NB4 (cell line): ENCODE measurements around the gene OR7G1.

ENCODE experiments used
- MYC ChIP-seq: IDR thresholded peaks from 2 replicates; pipeline ENCODE4 v1.6.1; 2011; ENCODE audit warnings: low read depth, low read length
- POLR2A ChIP-seq: IDR thresholded peaks from 2 replicates; pipeline ENCODE4 v1.6.1; 2011; ENCODE audit warnings: mild to moderate bottlenecking; ENCODE audit not compliant: insufficient read length; ENCODE audit errors: extremely low read depth
- TF ChIP-seq, protein P1 (sequence below): IDR thresholded peaks from one replicate; pipeline ENCODE4 v1.5.1; 2012; ENCODE audit warnings: low read depth, low read length
- TF ChIP-seq, protein P2 (sequence below): IDR thresholded peaks from 2 replicates; pipeline ENCODE4 v1.6.1; 2011; ENCODE audit warnings: low read depth, low read length

DNA sequence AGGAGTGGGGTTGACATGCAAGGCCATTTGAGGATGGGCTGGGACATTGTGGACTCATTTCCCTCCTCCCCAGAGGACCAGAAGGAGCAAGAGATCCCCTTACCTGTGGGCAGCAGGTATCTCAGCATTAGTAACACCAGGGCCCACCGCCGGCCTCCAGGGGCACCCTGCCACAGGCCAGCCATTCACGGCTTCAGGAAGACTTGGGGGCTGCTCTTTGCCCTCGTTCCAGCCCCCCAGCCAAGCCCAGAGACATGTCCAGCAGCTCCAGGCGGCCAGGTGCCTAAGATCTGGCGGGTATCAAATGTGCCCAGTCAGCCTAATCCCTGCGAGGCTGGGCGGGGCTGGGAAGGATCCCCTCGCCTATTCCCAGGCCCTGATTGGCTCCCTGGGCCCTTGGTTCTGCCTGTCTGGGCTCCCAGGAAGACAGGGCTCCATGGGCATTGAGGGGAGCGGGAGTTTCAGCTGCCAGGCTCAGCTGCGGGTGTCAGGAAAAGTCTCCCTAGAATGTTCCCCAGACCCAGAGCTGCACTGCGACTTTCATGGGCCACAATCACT lies 50.0 kb downstream of the OR7G1 start:
- no peak for TF ChIP-seq POLR2A
- TF ChIP-seq, protein P1, sequence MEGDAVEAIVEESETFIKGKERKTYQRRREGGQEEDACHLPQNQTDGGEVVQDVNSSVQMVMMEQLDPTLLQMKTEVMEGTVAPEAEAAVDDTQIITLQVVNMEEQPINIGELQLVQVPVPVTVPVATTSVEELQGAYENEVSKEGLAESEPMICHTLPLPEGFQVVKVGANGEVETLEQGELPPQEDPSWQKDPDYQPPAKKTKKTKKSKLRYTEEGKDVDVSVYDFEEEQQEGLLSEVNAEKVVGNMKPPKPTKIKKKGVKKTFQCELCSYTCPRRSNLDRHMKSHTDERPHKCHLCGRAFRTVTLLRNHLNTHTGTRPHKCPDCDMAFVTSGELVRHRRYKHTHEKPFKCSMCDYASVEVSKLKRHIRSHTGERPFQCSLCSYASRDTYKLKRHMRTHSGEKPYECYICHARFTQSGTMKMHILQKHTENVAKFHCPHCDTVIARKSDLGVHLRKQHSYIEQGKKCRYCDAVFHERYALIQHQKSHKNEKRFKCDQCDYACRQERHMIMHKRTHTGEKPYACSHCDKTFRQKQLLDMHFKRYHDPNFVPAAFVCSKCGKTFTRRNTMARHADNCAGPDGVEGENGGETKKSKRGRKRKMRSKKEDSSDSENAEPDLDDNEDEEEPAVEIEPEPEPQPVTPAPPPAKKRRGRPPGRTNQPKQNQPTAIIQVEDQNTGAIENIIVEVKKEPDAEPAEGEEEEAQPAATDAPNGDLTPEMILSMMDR: no peak
- TF ChIP-seq, protein P2, sequence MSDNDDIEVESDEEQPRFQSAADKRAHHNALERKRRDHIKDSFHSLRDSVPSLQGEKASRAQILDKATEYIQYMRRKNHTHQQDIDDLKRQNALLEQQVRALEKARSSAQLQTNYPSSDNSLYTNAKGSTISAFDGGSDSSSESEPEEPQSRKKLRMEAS: no peak
- no peak for TF ChIP-seq MYC
